Activated CD4-positive, alpha-beta T cell treated with anti-CD3 and anti-CD28 coated beads for 36 hours (primary cell): ENCODE data around the gene SKAP1. TPM values are rescaled to one million over a fixed set of nuclear protein-coding genes. Genes with fewer than 3 reads are reported as not detected.

Experiments used
- ATAC-seq: fragments of 200-7000 bp; cut with Tn5 transposase; one replicate; pipeline ENCODE4 v1.10.0; 2021; ENCODE audit warnings: mild to moderate bottlenecking, moderate library complexity
- CTCF ChIA-PET: fragments of 350-600 bp; sonication (Branson Sonifier 250); formaldehyde crosslinking; loops from one replicate; lab custom pipeline; 2021; ENCODE audit warnings: antibody characterized with exemption; lab: Charles Lee
- POLR2A ChIA-PET: fragments of 350-600 bp; sonication (Branson Sonifier 250); formaldehyde crosslinking; loops from one replicate; lab custom pipeline; 2021; ENCODE audit warnings: antibody characterized with exemption, inconsistent platforms; lab: Charles Lee
- DNase-seq: peaks from one replicate; pipeline ENCODE4 v3.0.0-alpha.2; 2020
- H3K27ac Mint-ChIP-seq: one replicate; pipeline ENCODE4 v1.8.0; 2021; ENCODE audit warnings: mixed read lengths
- H3K27me3 Mint-ChIP-seq: one replicate; pipeline ENCODE4 v1.8.0; 2021; ENCODE audit warnings: mixed read lengths
- H3K36me3 Mint-ChIP-seq: one replicate; pipeline ENCODE4 v1.8.0; 2021; ENCODE audit warnings: low read depth, mixed read lengths
- H3K4me1 Mint-ChIP-seq: one replicate; pipeline ENCODE4 v1.8.0; 2021; ENCODE audit warnings: mixed read lengths
- H3K4me3 Mint-ChIP-seq: one replicate; pipeline ENCODE4 v1.8.0; 2021; ENCODE audit warnings: mild to moderate bottlenecking, moderate library complexity, mixed read lengths
- H3K9me3 Mint-ChIP-seq: one replicate; pipeline ENCODE4 v1.8.0; 2021; ENCODE audit warnings: low read depth, mixed read lengths
- intact Hi-C, 2 experiments: fragments of 100-400 bp; cut with DNase I in 1 of 2; cut with micrococcal nuclease in 1 of 2; formaldehyde crosslinking; loops; one replicate each; pipeline versions ENCODE4 v1.14.2 to v1.15.1; 2022 to 2024; cut with DNase I, micrococcal nuclease
- total RNA-seq, 2 experiments: library from RNA; stranded (reverse); gene quantifications; one replicate each; pipeline ENCODE4 v1.2.3, GENCODE V29; 2021

The SKAP1 gene
- total RNA-seq, 2 experiments from 2014 or later = 76.1 to 109 TPM

DNA sequence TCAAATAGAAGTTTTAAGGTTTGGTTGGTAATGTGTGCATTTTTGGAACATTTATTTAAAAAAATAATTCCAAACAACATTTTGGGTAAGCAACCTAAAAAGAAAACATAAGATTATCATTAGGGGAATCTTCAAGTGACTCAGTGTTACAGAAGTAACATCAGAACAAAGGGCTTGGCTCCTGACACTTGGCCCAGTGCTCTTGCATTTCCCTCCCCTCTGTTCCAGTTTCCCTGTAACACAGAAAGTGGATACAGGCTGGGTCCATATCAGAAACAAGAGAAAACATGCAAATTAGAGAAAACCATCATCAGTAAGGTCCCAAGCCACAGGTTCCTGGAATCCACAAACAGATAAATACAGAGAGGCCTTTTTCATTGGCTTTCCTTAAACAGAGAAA, 40.1 kb downstream of the SKAP1 start:
- Mint-ChIP-seq H3K4me1 (peaks cover 52% of the 10 kb centered on the region), H3K4me3 (no peak overlapping the region), H3K27me3 (no peaks in the 10 kb centered on the region), H3K36me3 (peaks cover 43% of the 10 kb centered on the region), H3K9me3 (no peaks in the 10 kb centered on the region), H3K27ac (no peak overlapping the region)
- ChIA-PET POLR2A (interaction anchor here (0.5 kb wide), 1 partner anchor 18 kb away, joined by 3 read pairs; no protein-coding TSS in a partner anchor), CTCF (interaction anchor here (0.7 to 2.2 kb wide), 5 partner anchors 15 to 56 kb away, joined by 3 to 8 read pairs (median 3); no protein-coding TSS in a partner anchor)
- DNase-seq (no peak), ATAC-seq (no peak)
- intact Hi-C loops = loop anchor here (2.0 to 5.0 kb wide), 3 partner anchors 23 to 37 kb away; no protein-coding TSS in a partner anchor

DNA sequence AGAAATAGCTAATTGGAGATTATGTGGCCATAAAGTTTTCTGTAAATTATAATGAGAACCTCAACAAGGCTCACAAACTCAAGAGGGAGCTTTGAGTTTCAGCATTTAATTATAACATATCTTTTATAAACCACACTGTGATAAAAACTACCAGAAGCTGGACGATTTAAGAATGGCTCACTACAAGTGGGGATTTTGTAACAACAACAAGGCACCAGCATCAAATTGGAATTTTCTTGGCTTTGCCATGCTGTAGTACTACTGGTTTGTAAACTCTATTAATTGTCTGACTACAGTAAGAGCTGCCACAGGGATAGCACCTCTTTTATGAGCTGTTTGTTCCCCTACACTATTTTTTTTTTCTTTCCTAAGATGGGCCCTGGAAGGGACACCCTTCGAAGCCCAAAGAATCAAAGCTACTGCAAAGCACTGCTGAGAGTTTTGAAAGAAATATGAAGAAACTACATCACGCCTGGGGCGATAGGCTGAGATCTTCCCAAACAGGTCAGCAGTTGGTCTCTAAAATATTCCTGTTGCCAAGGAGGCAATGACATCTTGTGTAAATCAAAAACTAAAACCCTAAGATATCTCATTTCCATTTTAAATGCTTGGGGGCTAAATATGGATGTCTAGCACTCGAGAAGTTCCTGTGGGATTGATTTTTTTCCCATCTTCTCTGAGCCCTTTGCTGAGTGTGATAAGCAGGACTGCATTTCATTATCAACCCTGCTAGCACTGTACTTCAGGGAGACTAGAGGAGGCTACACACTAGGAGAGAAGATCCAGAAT, 40.9 kb downstream of the SKAP1 start:
- H3K4me3 Mint-ChIP-seq = no peak overlapping the region
- no peak for DNase-seq
- H3K27me3 Mint-ChIP-seq = no peaks in the 10 kb centered on the region
- no peak for ATAC-seq
- ChIA-PET CTCF (interaction anchor here (0.7 to 2.2 kb wide), 5 partner anchors 11 to 213 kb away, joined by 3 to 10 read pairs (median 3); no protein-coding TSS in a partner anchor), POLR2A (interaction anchor here (0.6 kb wide), 1 partner anchor 120 kb away, joined by 4 read pairs; no protein-coding TSS in a partner anchor)
- H3K36me3 Mint-ChIP-seq = peaks cover 38% of the 10 kb centered on the region
- intact Hi-C loops = no loop called here
- H3K9me3 Mint-ChIP-seq = no peaks in the 10 kb centered on the region
- no peak overlapping the region for H3K27ac Mint-ChIP-seq
- peaks cover 51% of the 10 kb centered on the region for H3K4me1 Mint-ChIP-seq

GRCh38 chr17:48386826-48387225, 43.2 kb downstream of the SKAP1 start:
- Mint-ChIP-seq H3K27ac (no peak overlapping the region), H3K36me3 (peaks cover 45% of the 10 kb centered on the region), H3K4me1 (peaks cover 44% of the 10 kb centered on the region), H3K4me3 (no peak overlapping the region), H3K9me3 (no peaks in the 10 kb centered on the region), H3K27me3 (no peaks in the 10 kb centered on the region)
- DNase-seq (no peak), ATAC-seq (no peak)
- intact Hi-C loops = no loop called here
- POLR2A ChIA-PET = no interaction called here
- CTCF ChIA-PET = interaction anchor here (0.7 to 1.4 kb wide), 5 partner anchors 8 to 127 kb away, joined by 3 to 5 read pairs (median 3); no protein-coding TSS in a partner anchor

- POLR2A ChIA-PET = interaction anchor here (0.5 to 0.6 kb wide), 2 partner anchors 181 to 290 kb away, joined by 3 read pairs; no protein-coding TSS in a partner anchor
- DNase-seq = no peak
- ATAC-seq = no peak
- CTCF ChIA-PET = interaction anchor here (0.5 to 1.5 kb wide), 8 partner anchors 10 to 492 kb away, joined by 3 to 9 read pairs (median 4); no protein-coding TSS in a partner anchor
- intact Hi-C loops = no loop called here
- H3K27ac Mint-ChIP-seq = no peak overlapping the region
- peaks cover 42% of the 10 kb centered on the region for H3K36me3 Mint-ChIP-seq
- H3K27me3 Mint-ChIP-seq = no peaks in the 10 kb centered on the region
- H3K9me3 Mint-ChIP-seq = no peaks in the 10 kb centered on the region
- no peak overlapping the region for H3K4me3 Mint-ChIP-seq
- peaks cover 38% of the 10 kb centered on the region for H3K4me1 Mint-ChIP-seq
These were observed 44.7 kb downstream of the SKAP1 start for GRCh38 chr17:48385319-48385718.

- DNase-seq (no peak), ATAC-seq (no peak)
- ChIA-PET POLR2A (no interaction called here), CTCF (interaction anchor here (0.7 to 1.5 kb wide), 4 partner anchors 9 to 500 kb away, joined by 3 to 9 read pairs (median 4); no protein-coding TSS in a partner anchor)
- H3K27ac Mint-ChIP-seq = no peak overlapping the region
- no peaks in the 10 kb centered on the region for H3K27me3 Mint-ChIP-seq
- intact Hi-C loops = no loop called here
- H3K36me3 Mint-ChIP-seq = peaks cover 44% of the 10 kb centered on the region
- H3K9me3 Mint-ChIP-seq = no peaks in the 10 kb centered on the region
- H3K4me1 Mint-ChIP-seq = peaks cover 28% of the 10 kb centered on the region
- no peak overlapping the region for H3K4me3 Mint-ChIP-seq
These were observed 45.9 kb downstream of the SKAP1 start for GRCh38 chr17:48384164-48384563.

- no peak for ATAC-seq
- intact Hi-C loops = no loop called here
- Mint-ChIP-seq H3K27ac (no peak overlapping the region), H3K4me3 (no peak overlapping the region), H3K9me3 (no peaks in the 10 kb centered on the region), H3K4me1 (peaks cover 28% of the 10 kb centered on the region), H3K36me3 (peaks cover 44% of the 10 kb centered on the region), H3K27me3 (no peaks in the 10 kb centered on the region)
- POLR2A ChIA-PET = no interaction called here
- CTCF ChIA-PET = interaction anchor here (0.6 to 0.8 kb wide), 2 partner anchors 8 to 30 kb away, joined by 3 read pairs; no protein-coding TSS in a partner anchor
- no peak for DNase-seq
These were observed 47.0 kb downstream of the SKAP1 start for GRCh38 chr17:48382989-48383388.

DNA sequence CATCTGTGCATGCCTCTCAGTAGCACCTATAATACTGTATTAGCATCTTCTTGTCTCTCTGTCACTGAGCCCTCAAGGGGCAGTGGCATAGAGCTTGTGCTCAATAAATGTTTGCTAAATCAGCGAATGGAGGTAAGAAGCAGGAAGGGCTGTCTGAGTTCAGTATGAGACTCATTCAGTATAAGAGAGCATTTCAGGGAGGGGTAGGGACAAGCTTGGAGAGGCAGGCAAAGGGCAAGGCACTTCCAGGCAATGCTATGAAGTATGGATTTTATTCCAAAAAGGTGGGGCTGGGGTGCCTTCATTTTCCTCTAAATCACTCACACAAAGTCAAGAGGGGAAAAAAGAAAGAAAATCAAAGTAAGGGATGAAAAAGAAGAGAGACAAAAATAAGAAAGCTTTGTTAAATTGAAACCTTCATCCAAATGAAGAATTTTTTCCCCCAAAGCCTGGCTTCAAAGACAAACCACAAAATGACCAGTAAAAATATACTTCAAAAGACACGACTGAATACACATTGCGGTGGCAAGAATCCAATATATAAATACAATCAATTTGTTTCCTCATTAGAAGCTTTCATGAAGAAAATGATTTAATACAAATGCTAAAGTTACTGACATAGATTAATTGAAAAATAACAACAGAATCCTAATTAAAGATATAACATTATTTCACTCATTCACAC, 51.2 kb downstream of the SKAP1 start:
- ChIA-PET POLR2A (interaction anchor here (0.6 kb wide), 1 partner anchor 232 kb away, joined by 6 read pairs; no protein-coding TSS in a partner anchor), CTCF (interaction anchor here (0.7 to 3.4 kb wide), 11 partner anchors 8 to 214 kb away, joined by 3 to 11 read pairs (median 4); no protein-coding TSS in a partner anchor)
- Mint-ChIP-seq H3K4me3 (no peak overlapping the region), H3K27me3 (no peaks in the 10 kb centered on the region), H3K27ac (no peak overlapping the region), H3K36me3 (peaks cover 28% of the 10 kb centered on the region), H3K9me3 (no peaks in the 10 kb centered on the region), H3K4me1 (peaks cover 12% of the 10 kb centered on the region)
- DNase-seq (no peak), ATAC-seq (no peak)
- intact Hi-C loops = no loop called here

GRCh38 chr17:48378238-48378637, 51.8 kb downstream of the SKAP1 start:
- no peak for DNase-seq
- intact Hi-C loops = no loop called here
- no peaks in the 10 kb centered on the region for H3K27me3 Mint-ChIP-seq
- no peak for ATAC-seq
- no peak overlapping the region for H3K27ac Mint-ChIP-seq
- no peaks in the 10 kb centered on the region for H3K9me3 Mint-ChIP-seq
- CTCF ChIA-PET = interaction anchor here (0.7 to 3.4 kb wide), 13 partner anchors 9 to 215 kb away, joined by 3 to 11 read pairs (median 4); no protein-coding TSS in a partner anchor
- H3K4me3 Mint-ChIP-seq = no peak overlapping the region
- POLR2A ChIA-PET = no interaction called here
- H3K4me1 Mint-ChIP-seq = peaks cover 17% of the 10 kb centered on the region
- H3K36me3 Mint-ChIP-seq = peaks cover 27% of the 10 kb centered on the region

DNA sequence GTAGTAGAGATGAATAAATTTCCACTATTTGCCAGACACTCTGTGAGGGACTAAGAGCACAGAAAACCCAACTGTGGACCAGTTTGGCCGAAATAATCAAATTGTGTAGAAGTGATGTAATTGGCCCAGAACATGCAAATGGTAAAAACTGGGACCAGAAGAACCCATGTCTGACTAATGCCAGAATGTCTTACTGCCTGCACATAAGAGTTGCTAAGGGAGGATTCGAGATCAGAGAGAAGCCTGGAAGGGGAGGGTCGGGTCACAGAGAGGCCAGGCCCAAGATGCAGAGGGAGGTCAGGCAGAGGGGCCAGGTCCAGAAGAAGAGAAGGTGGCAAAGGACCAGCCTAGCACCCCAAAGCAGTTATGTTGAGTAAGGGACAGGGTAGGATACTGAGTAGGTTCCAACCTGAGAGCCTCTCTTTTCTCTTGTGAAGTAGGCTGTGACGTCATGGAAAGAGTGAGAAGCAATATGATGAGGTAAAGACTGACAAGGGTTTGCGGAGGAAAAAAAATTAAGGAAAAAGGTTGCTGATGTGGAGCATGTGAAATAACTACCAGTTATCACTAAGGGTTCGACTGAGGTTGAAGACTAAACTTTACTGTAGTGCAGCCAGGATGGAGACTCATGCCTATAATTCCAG, 53.2 kb downstream of the SKAP1 start:
- intact Hi-C loops = no loop called here
- Mint-ChIP-seq H3K27ac (no peak overlapping the region), H3K27me3 (no peaks in the 10 kb centered on the region), H3K4me1 (peaks cover 23% of the 10 kb centered on the region), H3K36me3 (peaks cover 16% of the 10 kb centered on the region), H3K4me3 (no peak overlapping the region), H3K9me3 (no peaks in the 10 kb centered on the region)
- DNase-seq (no peak), ATAC-seq (no peak)
- POLR2A ChIA-PET = no interaction called here
- CTCF ChIA-PET = interaction anchor here (0.6 to 3.4 kb wide), 6 partner anchors 12 to 50 kb away, joined by 3 to 11 read pairs (median 8); no protein-coding TSS in a partner anchor

DNA sequence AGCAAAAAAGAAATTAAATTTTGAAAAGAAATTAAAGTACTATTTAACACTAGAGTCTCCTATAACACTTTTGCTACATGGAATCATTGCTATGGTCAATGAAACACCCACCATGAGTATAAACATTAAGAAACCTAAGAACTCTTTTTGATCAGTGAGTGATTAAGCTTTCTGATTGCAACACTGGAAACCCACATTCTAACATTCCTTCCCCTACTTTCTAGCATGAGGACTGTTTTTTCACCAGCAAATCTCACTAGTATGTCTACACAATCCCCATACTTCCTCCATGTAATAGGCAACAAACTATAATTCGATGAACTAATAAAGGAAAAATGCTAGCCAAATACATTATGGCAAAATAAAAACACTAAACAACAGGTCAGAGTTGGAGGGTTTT, 54.7 kb downstream of the SKAP1 start:
- H3K4me1 Mint-ChIP-seq = peaks cover 26% of the 10 kb centered on the region
- no peak for DNase-seq
- H3K27ac Mint-ChIP-seq = no peak overlapping the region
- intact Hi-C loops = no loop called here
- CTCF ChIA-PET = interaction anchor here (0.7 to 2.6 kb wide), 9 partner anchors 8 to 217 kb away, joined by 3 to 11 read pairs (median 6); no protein-coding TSS in a partner anchor
- H3K4me3 Mint-ChIP-seq = no peak overlapping the region
- no peaks in the 10 kb centered on the region for H3K27me3 Mint-ChIP-seq
- peaks cover 17% of the 10 kb centered on the region for H3K36me3 Mint-ChIP-seq
- ATAC-seq = no peak
- no peaks in the 10 kb centered on the region for H3K9me3 Mint-ChIP-seq
- POLR2A ChIA-PET = no interaction called here
